Measurements from ENCODE around the gene UGT1A10.

UGT1A10 gene

DNA sequence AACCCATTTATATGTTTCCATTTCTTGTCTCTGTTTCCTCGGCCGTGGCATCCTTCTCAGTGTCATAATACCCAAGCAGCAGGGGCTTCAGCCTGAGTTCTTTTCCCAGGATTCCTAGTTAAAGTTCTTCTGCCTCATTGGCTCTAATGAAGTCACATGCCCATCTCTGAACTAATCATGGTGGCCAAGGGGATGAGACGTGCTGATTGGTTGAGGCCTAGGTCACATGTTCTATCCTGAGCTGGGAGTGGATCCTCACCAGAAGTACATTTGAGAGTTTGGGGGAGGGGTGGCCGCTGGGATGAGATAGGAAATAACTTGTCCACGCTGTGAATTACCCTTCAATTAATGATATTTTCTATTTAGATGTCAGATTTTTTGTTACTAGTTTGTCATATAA, 72.7 kb downstream of the UGT1A10 start:
- TF ChIP-seq CTCF (conservative IDR thresholded peaks at IDR 0.05) = no peak
- no peak overlapping the region for H3K27ac ChIP-seq

- peak overlapping the region; percentile 32; the same call in 1 of the 2 replicates for H3K27ac ChIP-seq
- peak; percentile 92 for TF ChIP-seq CTCF (conservative IDR thresholded peaks at IDR 0.05)
These were observed 75.2 kb downstream of the UGT1A10 start for GRCh38 chr2:233711312-233712008.

GRCh38 chr2:233712611-233713261, 76.5 kb downstream of the UGT1A10 start, which contains the start of gene UGT1A5:
Gene UGT1A5, plus strand, starts transcription at chr2:233712907. Its CDS starts 85 bp downstream, at chr2:233712992.
- no peak for TF ChIP-seq CTCF (conservative IDR thresholded peaks at IDR 0.05)
- no peak within 1 kb of the TSS for H3K27ac ChIP-seq

- no peak overlapping the region for H3K27ac ChIP-seq
- no peak for TF ChIP-seq CTCF (conservative IDR thresholded peaks at IDR 0.05)
These were observed 77.0 kb downstream of the UGT1A10 start for GRCh38 chr2:233713262-233713615.

GRCh38 chr2:233714121-233714520, 77.9 kb downstream of the UGT1A10 start:
- no peak for TF ChIP-seq CTCF (conservative IDR thresholded peaks at IDR 0.05)
- no peak overlapping the region for H3K27ac ChIP-seq

GRCh38 chr2:233718552-233718951, 82.3 kb downstream of the UGT1A10 start, which contains the start of gene UGT1A4:
Gene UGT1A4, plus strand, starts transcription at chr2:233718736. Its CDS starts 85 bp downstream, at chr2:233718821.
- H3K27ac ChIP-seq = no peak within 1 kb of the TSS
- no peak for TF ChIP-seq CTCF (conservative IDR thresholded peaks at IDR 0.05)

DNA sequence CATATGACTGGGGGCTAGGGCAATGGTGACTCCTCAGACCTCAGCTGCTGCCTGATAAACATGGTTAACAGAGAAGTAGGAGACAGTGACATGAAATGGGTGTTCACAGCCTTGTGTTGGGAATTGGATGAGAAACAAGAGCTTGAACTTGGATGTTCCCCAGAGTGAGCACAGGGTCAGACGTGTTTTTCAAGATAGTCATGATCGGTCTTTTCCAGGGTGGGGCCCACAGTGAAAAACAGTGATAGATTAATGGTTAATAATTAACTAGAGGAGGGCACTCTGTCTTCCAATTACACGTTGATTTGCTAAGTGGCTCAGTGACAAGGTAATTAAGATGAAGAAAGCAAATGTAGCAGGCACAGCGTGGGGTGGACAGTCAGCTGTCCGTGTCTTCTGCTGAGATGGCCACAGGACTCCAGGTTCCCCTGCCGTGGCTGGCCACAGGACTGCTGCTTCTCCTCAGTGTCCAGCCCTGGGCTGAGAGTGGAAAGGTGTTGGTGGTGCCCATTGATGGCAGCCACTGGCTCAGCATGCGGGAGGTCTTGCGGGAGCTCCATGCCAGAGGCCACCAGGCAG, 92.6 kb downstream of the UGT1A10 start, which contains the start of gene UGT1A3:
TSS of gene UGT1A3 (plus strand) at position 320 of the 579 bp plus-strand sequence. CDS start at position 405, 85 bp downstream.
- TF ChIP-seq CTCF (conservative IDR thresholded peaks at IDR 0.05) = no peak
- H3K27ac ChIP-seq = no peak within 1 kb of the TSS

DNA sequence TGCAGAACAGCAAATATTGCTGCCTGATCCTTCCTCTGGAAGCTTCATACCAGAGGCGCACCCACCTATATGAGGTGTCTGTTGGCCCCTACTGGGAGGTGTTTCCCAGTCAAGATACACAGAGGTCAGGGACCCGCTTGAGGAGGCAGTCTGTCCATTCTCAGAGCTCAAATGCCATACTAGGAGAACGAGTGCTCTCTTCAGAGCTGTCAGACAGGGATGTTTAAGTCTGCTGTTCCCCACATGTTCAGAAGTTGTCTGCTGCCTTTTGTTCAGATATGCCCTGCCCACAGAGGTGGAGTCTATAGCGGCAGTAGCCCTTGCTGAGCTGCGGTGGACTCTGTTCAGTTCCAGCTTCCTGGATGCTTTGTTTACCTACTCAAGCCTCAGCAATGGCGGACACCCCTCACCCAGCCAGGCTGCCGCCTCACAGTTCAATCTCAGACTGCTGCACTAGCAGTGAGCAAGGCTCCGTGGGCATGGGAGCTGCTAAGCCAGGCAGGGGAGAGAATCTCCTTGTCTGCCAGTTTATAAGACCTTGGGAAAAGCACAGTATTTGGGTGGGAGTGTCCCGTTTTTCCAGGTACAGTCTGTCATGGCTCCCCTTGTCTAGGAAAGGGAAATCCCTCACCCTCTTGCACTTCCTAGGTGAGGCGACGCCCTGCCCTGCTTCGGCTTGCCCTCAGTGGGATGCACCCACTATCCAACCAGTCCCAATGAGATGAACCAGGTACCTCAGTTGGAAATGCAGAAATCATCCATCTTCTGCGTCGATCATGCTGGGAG, 100.8 kb downstream of the UGT1A10 start:
- H3K27ac ChIP-seq = peak overlapping the region; percentile 22; the same call in 1 of the 2 replicates

Data from VCaP (cell line).